HG03457 (cell line): ENCODE data around the gene MORC4.

ENCODE experiments used
- ATAC-seq: cut with Tn5 transposase; IDR thresholded peaks from one replicate; pipeline ENCODE4 v1.9.1; 2021; ENCODE audit warnings: moderate number of reproducible peaks; ENCODE audit not compliant: unreplicated experiment

Gene MORC4

DNA sequence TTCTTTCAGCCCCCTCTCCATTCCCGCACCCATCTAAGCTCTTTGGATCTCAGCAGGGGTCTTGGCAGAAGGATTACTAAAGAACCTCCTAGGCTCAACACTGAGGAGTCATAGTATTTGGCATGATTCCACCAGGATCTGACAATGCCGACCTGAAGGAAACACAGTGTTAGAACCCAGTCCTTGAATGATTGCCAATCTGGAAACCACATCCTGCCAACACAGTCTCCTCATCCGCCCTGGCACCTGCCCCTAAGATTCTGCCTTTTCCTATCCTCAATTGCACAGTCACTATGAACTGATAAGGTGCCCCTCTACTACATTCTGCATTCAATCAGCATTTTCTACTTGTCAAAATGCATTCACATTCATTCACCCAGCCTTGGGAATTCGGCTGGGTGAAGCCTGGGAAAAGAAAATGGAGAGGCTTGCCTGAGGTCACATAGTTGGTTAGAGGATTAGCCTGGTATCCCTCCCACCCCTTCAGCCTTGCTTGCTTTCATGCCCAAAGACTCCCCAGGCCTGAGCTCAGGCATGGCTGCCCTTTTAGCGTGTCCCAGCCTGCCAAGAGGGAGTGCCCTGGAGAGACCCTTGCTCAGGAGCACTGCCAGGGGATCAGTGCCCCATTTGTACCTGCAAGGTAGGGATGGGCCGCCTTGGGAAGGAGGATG is 82.0 kb downstream of the MORC4 start:
- peak; percentile 77 for ATAC-seq

DNA sequence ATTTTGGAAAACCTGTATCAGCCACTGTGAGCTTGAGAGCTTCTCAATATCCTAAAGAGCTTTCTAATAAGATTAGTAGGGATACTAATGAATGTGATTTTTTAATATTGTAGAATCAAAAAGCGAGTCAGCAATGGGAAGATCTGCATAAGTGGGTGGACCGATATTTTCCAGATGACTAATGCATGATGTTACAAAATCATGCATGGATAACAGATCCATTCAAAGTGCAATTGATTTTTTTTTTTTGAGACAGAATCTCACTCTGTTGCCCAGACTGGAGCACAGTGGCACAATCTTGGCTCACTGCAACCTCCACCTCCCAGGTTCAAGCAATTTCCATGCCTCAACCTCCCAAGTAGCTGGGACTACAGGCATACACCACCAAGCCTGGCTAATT is 87.1 kb downstream of the MORC4 start:
- ATAC-seq: no peak

DNA sequence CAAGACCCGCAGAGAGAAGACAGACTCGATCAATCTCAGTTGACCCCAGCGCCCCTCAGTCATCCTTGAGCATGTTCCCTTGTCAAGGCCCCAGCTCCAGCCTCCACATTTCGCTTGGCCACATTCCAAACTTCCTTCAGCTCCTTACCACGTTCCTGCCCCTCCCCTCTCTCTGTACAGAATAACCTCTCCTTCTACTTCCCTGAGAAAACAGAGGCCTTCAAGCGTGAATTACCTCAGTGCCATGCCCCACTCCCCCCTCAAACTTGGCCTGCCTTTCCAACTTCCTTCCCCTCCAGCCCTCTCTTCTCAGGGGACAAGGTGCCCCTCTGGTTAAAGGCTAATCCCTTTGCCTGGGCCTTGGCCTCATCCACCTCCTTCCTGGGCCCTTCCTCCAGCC is 93.7 kb downstream of the MORC4 start:
- ATAC-seq: no peak

DNA sequence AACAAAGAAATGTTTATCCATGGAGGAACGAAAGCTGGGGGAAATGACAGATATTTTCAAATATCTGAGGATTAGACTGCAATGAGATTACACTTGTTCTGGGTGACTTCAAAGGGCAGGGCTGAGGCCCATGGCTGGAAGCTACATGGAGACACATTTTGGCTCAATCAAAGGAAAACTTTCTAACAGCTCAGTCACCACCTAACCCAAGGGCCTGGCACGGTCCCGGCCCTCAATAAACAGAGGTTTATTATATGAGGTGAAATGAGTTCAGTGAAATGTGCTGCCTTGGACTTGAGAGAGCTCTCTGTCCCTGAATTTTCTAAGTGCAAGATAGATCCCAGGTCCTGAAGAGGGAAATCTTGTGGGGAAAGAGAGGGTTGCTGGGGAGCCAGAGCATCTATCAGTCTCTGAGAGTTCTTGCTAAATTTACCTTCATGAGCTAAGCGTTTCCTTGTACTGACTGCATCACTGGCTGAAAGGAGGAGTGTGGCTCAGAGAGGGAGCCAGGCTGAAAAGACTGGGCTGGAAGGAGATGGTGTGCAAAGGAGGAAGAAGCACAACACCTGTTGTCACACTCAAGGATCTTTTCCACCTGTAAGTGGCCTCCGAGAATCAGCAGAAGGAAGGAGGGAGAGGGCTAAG is 94.8 kb downstream of the MORC4 start:
- ATAC-seq: no peak

DNA sequence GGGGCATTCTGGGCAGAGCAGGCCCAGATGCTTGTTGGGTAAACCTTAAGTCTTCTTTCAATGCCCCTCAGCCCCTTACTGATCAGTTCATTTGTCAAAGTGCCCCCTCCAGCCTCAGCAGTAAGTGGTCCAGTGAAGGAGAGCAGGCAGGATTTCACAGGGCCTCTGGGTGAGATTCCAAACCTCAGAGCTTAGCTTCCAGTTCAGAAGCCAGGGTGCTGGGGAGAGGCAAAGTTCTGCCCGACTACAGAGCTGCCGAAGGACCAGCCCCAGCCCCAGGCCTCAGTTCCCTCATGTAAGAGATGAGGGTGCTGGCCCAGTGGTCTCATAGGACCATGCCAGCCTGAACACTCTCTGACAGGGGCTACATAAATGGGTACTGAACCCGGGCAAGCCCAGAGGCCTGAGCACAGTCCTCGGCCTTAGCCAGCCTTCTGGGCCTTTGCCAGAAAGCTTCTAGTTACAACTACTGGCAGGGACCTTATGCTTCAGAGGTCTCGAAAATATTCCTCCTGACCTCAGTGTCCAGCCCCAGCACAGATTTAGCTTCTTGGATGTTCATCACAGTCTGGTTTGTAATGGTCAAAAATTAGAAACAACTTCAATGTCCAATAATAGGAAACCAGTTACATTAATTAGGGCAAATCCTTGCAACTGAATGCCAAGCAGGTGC is 96.0 kb downstream of the MORC4 start:
- no peak for ATAC-seq

DNA sequence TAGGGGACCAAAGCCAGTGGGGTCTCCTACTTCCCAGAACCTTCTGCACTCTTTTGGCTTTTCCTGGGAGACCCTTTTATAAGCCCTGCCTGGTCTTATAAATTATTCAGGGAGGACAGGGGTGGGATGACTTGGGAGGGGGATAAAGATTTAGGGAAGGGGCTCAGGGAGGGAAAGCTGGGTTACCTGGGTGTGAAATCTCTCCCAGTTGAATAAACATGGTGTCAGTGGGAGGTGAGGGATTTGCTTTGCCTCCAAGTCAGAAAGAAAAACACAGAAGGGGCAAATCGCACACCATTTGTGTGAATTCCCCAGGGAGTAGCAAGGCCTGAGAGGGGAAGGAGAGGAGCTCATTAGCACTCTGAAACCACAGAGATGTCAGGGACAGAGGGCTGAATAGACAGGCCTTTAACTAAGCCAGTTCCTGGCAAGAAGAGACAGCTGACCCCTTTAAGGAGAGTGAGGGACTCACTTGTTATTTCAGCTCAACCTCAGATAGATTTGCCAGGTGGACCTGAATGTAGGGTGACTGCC is 96.7 kb downstream of the MORC4 start, which contains the start of gene RIPPLY1:
Gene RIPPLY1 (minus strand): TSS at position 51 of the 534 bp plus-strand sequence. CDS start 54 bp downstream, outside the sequence.
- no peak for ATAC-seq

DNA sequence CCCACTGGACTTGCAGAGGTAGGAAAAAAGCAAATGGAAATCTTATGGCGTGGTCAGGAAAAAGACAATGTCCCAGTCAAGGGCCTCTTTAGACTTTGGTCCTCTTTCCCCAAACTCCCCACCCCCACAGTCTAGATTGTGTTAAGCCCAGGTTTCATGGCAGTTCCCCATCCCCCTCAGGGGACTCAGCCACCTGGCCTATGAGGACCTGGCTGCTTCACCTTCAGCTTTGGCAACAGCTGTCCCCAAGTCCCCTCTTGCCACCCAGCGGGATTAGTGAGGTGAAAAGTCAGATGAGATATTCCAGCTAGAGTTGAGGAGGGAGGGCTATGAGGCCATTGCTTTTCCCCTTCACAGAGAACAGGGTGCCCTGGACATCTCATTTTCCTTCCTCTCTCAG is 97.3 kb downstream of the MORC4 start:
- no peak for ATAC-seq

DNA sequence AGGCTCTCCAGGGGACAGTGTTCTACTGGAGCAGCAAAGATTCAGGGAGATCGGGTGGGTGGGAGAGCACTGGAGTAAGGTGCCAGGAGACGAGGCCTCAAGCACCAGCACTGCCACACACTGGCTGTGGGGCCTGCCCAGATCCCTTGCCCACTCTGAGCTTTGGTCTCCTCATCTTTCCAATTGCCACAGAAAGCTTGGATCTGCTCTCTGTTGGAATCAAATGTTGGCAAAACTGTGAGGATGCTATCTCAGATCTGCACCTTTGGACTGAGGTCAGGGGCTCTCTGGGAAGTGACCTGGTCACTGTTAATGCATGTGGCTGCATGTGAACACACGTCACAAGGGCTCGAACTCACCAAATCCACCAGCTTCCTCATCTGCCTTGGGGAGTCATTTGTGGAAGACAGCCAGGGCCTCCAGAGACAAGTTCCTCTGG is 98.2 kb downstream of the MORC4 start:
- no peak for ATAC-seq

DNA sequence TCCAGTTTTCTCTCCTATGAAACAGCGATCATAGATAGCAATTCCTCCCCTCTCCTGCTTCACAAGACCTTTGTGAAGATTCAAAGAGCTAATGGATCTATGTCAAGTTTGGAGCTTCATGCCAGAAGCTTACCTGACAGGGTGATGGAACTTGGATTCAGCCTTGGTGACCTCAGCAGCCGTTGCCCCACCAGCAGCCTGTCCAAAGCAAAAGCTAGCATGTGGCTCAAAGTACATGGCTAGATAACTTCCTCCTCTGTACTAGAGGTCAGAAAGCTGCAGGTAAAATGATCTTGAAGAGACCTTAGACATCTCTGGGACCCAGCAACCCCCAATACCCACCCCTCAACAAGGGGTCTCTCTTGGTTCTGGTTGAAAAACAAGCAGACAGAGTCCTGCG is 98.7 kb downstream of the MORC4 start:
- ATAC-seq: no peak

DNA sequence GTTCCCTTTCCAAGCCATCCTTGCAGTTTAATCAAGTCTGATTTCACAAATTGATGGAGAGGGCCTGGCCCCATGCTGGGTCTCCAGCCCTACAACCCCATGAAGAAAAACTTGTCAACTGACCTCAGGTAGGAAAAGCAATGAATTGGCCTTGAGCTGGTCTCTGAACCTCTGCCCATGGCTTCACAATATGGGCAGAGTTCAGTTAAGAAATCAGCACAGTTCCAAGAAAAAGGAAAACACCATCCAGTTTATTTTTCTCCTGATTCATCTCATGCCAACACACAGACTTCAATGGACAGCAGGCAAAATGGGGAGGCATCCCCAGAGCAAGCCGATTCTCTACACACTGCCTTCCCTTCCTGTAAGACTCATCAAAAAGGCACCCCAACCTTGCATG is 100.2 kb downstream of the MORC4 start:
- ATAC-seq: no peak

DNA sequence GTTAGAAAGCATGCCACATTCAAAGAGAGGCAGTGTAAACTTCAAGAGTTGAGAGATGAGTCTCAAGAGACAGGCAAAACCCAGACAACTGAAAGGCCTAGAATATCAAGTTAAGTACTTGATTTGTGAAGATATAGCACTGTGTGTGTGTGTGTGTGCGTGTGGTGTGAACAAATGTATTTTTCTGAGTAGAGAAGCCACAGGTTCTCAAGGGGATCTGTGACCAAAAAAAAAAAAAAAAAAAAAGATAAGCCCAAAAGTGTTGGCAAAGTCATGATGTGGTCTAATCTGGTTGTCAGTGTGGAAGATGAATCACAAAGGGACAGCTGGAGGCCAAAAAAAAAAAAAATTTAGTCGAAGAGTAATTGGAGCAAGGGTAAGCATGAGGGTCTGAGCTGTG is 100.7 kb downstream of the MORC4 start:
- ATAC-seq: no peak

DNA sequence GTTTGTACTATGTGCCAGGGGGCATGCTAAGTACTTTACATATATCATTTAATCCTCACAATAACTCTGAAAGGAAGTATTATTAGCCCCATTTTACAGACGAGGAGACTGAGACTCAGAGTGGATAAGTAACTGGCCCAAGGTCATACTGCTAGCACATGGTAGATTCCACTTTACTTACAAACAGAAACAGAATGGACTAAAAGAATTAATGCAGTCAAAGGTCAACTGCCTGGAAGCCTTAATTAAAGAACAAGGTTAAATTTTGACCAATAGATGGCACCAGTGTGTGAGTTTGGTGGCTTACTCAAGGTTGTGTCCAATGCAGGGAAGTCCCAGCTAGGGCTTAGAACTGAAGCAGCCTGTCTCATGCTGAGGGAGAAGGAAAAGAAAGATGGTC is 101.5 kb downstream of the MORC4 start:
- ATAC-seq: no peak

DNA sequence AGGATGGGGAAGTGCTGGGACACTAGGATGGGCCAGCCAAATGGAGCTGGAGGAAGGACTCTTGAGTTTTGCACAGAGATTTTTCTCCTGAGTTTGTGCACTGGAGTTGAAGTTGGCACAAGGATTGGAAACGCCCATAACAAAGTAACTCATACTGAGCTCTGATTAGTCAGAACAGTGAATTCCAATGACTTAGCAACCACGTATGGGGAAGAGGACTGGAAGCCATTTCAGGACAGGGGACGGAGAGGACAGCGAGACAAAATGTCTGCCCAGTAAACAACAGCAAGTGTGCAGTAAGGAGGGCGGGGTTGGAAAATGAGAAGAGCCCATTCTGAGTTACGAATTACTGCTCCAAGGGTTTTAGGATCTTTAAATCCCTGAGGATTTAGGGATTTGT is 102.8 kb downstream of the MORC4 start:
- no peak for ATAC-seq

DNA sequence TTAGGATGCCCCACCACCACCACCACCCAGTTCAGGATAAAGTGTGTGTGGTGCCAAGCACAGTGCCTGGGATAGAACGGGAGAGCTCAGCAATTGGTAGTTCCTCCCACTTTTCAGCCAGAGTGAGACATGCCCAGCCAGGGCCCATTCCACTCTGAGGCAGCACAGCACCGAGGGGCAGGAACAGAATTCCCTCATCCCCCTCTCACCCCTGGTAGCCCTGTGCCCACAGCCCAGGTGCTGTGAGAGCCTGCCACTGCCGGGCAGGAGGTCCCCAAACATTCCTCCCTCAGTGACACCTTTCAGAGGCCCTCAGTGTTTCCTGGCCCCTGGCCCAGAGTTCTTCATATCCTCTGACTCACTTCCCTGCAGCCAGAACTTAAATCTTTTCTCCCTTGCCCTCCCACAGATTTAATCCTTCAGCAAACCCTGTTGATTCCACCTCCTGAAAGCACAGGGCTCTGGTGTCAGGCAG is 105.0 kb downstream of the MORC4 start:
- no peak for ATAC-seq

DNA sequence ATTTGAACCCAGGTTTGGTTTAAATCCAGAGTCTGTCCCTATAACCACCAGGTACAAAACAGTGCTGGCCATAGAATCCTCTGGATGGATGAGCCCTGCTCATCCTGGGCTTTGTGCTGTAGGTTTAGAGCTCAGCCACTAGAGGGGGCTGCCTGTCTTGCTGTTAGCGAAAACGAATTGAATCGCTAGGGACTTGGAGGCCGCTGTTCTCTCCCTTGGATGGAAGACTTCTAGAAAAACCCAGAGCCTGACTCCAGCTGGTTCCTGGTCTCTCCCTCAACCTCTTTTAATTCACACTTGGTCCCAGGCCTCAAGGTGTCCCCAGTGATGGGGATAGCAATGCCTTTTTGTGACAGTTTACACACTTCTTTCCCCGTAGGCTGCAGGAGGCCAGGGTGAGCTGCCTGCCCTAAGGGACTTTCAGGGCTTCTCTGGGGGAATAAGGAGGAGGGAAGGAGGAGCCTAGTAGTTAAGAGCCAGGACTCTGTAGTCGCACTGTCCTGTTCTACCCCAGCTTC is 105.6 kb downstream of the MORC4 start:
- no peak for ATAC-seq

DNA sequence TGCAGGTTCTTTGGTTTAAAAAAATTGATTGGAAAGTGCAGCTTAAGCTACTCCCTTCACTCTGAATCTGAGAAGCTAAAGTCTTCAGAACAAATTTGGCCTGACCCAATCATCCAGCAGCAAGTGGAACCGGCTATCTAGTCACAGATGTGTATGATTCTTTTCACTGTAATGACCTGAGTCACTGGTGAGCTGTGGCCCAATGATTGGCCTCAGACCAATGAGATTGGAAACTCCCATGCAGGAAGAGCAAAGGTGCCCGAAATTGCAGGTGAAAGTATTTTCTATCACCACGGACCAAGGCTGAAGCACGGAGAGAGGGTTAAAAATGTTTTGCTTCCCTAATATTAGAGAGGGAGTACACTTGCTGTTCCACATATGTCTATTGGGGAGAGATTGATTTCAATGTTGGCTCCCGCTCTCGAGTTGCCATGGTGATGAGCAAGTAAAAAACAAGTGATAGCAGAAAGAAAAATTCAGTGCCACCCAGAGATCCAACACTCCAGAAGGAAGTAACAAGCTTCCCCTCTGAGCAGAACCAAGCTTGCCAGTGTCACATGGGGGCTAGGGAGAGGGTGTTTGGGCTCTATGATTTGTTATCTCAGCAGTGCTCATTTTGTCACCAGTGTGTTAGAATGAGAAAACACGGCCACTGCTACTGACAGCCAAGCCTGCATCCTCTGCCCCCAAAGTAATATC is 108.1 kb downstream of the MORC4 start:
- no peak for ATAC-seq
